GM23338 (cell line): Measurements from ENCODE around the gene ZNF275. TPM values are rescaled to one million over a fixed set of nuclear protein-coding genes. Genes with fewer than 3 reads are reported as not detected.

Experiments used
- ATAC-seq: fragments of 200-7000 bp; cut with Tn5 transposase; 3 replicates; pipeline ENCODE4 v1.9.1; 2020
- DNase-seq: peaks from one replicate; pipeline ENCODE4 v3.0.0-alpha.2; 2015; ENCODE audit warnings: low spot score
- H2AFZ ChIP-seq: fragments of 200-600 bp; sonication (generic); 2 replicates; pipeline ENCODE4 v1.8.0; 2016; ENCODE audit warnings: antibody characterized with exemption, mild to moderate bottlenecking, moderate library complexity
- H3F3A ChIP-seq: fragments of 200-600 bp; sonication (generic); replicated peaks from 2 replicates; pipeline ENCODE4 v1.8.0; 2017; ENCODE audit warnings: antibody characterized with exemption, mixed run types, low read depth
- H3K27ac ChIP-seq: fragments of 200-600 bp; sonication (generic); 2 replicates; pipeline ENCODE4 v1.6.1; 2016; ENCODE audit warnings: low read depth
- H3K27me3 ChIP-seq: fragments of 200-600 bp; sonication (generic); 2 replicates; pipeline ENCODE4 v1.8.0; 2016; ENCODE audit warnings: mild to moderate bottlenecking, mixed run types, moderate library complexity; ENCODE audit not compliant: insufficient read depth
- H3K36me3 ChIP-seq: fragments of 200-600 bp; sonication (generic); 2 replicates; pipeline ENCODE4 v1.8.0; 2016; ENCODE audit warnings: mild to moderate bottlenecking; ENCODE audit not compliant: insufficient read depth
- H3K4me1 ChIP-seq: fragments of 200-600 bp; sonication (generic); 2 replicates; pipeline ENCODE4 v1.8.0; 2016; ENCODE audit warnings: mild to moderate bottlenecking, moderate library complexity; ENCODE audit not compliant: insufficient read depth
- H3K4me2 ChIP-seq: fragments of 200-600 bp; sonication (generic); 2 replicates; pipeline ENCODE4 v1.7.1; 2017; ENCODE audit warnings: mixed run types
- H3K4me3 ChIP-seq: fragments of 200-600 bp; sonication (generic); 2 replicates; pipeline ENCODE4 v1.6.1; 2016; ENCODE audit warnings: mixed run types
- H3K79me2 ChIP-seq: fragments of 200-600 bp; sonication (generic); replicated peaks from 2 replicates; pipeline ENCODE4 v1.8.0; 2017; ENCODE audit warnings: mild to moderate bottlenecking; ENCODE audit not compliant: insufficient read depth
- H3K9me2 ChIP-seq: fragments of 200-600 bp; sonication (generic); 2 replicates; pipeline ENCODE4 v1.8.0; 2017; ENCODE audit not compliant: insufficient read depth
- H4K20me1 ChIP-seq: fragments of 200-600 bp; sonication (generic); replicated peaks from 2 replicates; pipeline ENCODE4 v1.8.0; 2017; ENCODE audit warnings: mild to moderate bottlenecking; ENCODE audit not compliant: insufficient read depth
- H3K27ac Mint-ChIP-seq: 2 replicates; pipeline ENCODE4 v1.8.0; 2020; ENCODE audit warnings: inconsistent platforms, mild to moderate bottlenecking, moderate library complexity, mixed read lengths
- H3K27me3 Mint-ChIP-seq: 3 replicates; pipeline ENCODE4 v1.8.0; 2022; ENCODE audit warnings: low read depth, mild to moderate bottlenecking, moderate library complexity, mixed read lengths, inconsistent platforms; ENCODE audit not compliant: insufficient read depth, poor library complexity
- H3K36me3 Mint-ChIP-seq: 3 replicates; pipeline ENCODE4 v1.8.0; 2021; ENCODE audit warnings: low read depth, mild to moderate bottlenecking, inconsistent platforms, moderate library complexity, mixed read lengths
- H3K4me1 Mint-ChIP-seq: 3 replicates; pipeline ENCODE4 v1.8.0; 2020; ENCODE audit warnings: mild to moderate bottlenecking, inconsistent platforms, mixed read lengths
- H3K4me3 Mint-ChIP-seq: 3 replicates; pipeline ENCODE4 v1.8.0; 2021; ENCODE audit warnings: moderate library complexity, mild to moderate bottlenecking, inconsistent platforms, mixed read lengths
- H3K9me3 Mint-ChIP-seq: 3 replicates; pipeline ENCODE4 v1.8.0; 2020; ENCODE audit warnings: moderate library complexity, mild to moderate bottlenecking, inconsistent platforms, mixed read lengths
- EZH2phosphoT487 ChIP-seq: fragments of 200-600 bp; sonication (generic); IDR thresholded peaks from one replicate; pipeline ENCODE4 v1.8.1; 2018; ENCODE audit warnings: antibody characterized with exemption; ENCODE audit not compliant: unreplicated experiment
- JUNB ChIP-seq: IDR thresholded peaks from one replicate; pipeline ENCODE4 v1.6.1; 2016; ENCODE audit warnings: antibody characterized with exemption; ENCODE audit not compliant: unreplicated experiment
- NANOG ChIP-seq: IDR thresholded peaks from 2 replicates; pipeline ENCODE4 v1.6.1; 2016; ENCODE audit warnings: antibody characterized with exemption, borderline replicate concordance
- ZNF114 ChIP-seq: fragments of 250-450 bp; sonication (Bioruptor Pico); IDR thresholded peaks from 2 replicates; pipeline ENCODE4 v1.5.0; 2020; ENCODE audit warnings: mild to moderate bottlenecking, moderate library complexity
- ZNF331 ChIP-seq: fragments of 250-450 bp; sonication (Bioruptor Pico); IDR thresholded peaks from 2 replicates; pipeline ENCODE4 v1.5.0; 2020; ENCODE audit warnings: low read depth, mild to moderate bottlenecking, moderate library complexity
- polyA plus RNA-seq: library from polyadenylated mRNA; unstranded; fragments of >200 nt; fragmentation: Nextera tagmentation; extraction: Ambion mirVana; gene quantifications from 2 replicates; pipeline ENCODE4 v1.2.1, GENCODE V29; 2016
- total RNA-seq: library from RNA; depleted of rRNA; stranded (reverse); fragments of >200 nt; shearing (Covaris generic); gene quantifications from 2 replicates; pipeline ENCODE4 v1.2.3, GENCODE V29; 2014
- TF ChIP-seq, protein P1 (sequence below), 2 experiments: fragments of 200-600 bp in 1 of 2; sonication (generic) in 1 of 2; conservative IDR thresholded peaks; 2 replicates each; pipeline versions ENCODE4 v1.5.1 to v1.6.1; 2016 to 2017; ENCODE audit warnings: antibody characterized with exemption in 2 of 2, low read depth in 2 of 2, mild to moderate bottlenecking in 2 of 2, moderate library complexity in 1 of 2
- TF ChIP-seq, protein P2 (sequence below): IDR thresholded peaks from one replicate; pipeline ENCODE4 v1.6.1; 2018; ENCODE audit warnings: antibody characterized with exemption; ENCODE audit not compliant: unreplicated experiment
- TF ChIP-seq, protein P3 (sequence below): fragments of 250-450 bp; sonication (Bioruptor Pico); IDR thresholded peaks from 2 replicates; pipeline ENCODE4 v1.5.0; 2020; ENCODE audit warnings: mild to moderate bottlenecking, moderate library complexity

ZNF275 gene
- total and polyA plus RNA-seq, 2 experiments from 2014 or later = 3.2 to 12.3 TPM

DNA sequence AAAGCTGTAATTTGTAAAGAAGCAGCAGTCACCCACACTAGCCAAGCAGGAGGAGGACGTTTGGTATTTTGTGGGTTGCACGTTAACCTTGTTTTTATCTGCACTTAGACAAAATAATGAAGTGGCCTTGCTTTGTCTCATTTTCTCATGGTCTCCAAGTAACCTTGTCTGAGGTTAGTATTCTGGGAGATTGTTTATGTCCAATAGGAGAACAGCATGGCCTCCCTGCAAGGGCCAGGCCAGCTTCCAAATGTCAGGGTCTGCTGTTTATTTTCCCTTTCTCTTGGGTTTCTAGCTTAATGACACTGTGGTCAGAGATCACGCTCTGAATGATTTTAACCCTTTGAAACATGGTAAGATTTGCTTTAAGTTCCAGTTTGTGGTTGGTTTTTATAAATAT is 37.3 kb downstream of the ZNF275 start:
- Mint-ChIP-seq H3K27me3 (no peaks in the 10 kb centered on the region), H3K4me3 (no peak overlapping the region), H3K27ac (no peak overlapping the region), H3K9me3 (no peaks in the 10 kb centered on the region), H3K36me3 (no peaks in the 10 kb centered on the region), H3K4me1 (no peaks in the 10 kb centered on the region; the same call in 2 of the 3 replicates)
- no peaks in the 10 kb centered on the region for H3K79me2 ChIP-seq
- no peaks in the 10 kb centered on the region for H3K9me2 ChIP-seq
- H4K20me1 ChIP-seq = no peaks in the 10 kb centered on the region
- no peak for DNase-seq
- H3K4me3 ChIP-seq = no peak overlapping the region
- H3K4me2 ChIP-seq = no peak overlapping the region
- H3F3A ChIP-seq = no peaks in the 10 kb centered on the region
- TF ChIP-seq, protein P1, sequence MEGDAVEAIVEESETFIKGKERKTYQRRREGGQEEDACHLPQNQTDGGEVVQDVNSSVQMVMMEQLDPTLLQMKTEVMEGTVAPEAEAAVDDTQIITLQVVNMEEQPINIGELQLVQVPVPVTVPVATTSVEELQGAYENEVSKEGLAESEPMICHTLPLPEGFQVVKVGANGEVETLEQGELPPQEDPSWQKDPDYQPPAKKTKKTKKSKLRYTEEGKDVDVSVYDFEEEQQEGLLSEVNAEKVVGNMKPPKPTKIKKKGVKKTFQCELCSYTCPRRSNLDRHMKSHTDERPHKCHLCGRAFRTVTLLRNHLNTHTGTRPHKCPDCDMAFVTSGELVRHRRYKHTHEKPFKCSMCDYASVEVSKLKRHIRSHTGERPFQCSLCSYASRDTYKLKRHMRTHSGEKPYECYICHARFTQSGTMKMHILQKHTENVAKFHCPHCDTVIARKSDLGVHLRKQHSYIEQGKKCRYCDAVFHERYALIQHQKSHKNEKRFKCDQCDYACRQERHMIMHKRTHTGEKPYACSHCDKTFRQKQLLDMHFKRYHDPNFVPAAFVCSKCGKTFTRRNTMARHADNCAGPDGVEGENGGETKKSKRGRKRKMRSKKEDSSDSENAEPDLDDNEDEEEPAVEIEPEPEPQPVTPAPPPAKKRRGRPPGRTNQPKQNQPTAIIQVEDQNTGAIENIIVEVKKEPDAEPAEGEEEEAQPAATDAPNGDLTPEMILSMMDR (conservative IDR thresholded peaks at IDR 0.05; ENCODE audit: low read depth in 2 of 2) = no peak
- TF ChIP-seq NANOG (no peak), JUNB (no peak), ZNF114 (no peak), ZNF331 (CRISPR knock-in tag) (no peak), EZH2phosphoT487 (no peak)
- TF ChIP-seq, protein P2, sequence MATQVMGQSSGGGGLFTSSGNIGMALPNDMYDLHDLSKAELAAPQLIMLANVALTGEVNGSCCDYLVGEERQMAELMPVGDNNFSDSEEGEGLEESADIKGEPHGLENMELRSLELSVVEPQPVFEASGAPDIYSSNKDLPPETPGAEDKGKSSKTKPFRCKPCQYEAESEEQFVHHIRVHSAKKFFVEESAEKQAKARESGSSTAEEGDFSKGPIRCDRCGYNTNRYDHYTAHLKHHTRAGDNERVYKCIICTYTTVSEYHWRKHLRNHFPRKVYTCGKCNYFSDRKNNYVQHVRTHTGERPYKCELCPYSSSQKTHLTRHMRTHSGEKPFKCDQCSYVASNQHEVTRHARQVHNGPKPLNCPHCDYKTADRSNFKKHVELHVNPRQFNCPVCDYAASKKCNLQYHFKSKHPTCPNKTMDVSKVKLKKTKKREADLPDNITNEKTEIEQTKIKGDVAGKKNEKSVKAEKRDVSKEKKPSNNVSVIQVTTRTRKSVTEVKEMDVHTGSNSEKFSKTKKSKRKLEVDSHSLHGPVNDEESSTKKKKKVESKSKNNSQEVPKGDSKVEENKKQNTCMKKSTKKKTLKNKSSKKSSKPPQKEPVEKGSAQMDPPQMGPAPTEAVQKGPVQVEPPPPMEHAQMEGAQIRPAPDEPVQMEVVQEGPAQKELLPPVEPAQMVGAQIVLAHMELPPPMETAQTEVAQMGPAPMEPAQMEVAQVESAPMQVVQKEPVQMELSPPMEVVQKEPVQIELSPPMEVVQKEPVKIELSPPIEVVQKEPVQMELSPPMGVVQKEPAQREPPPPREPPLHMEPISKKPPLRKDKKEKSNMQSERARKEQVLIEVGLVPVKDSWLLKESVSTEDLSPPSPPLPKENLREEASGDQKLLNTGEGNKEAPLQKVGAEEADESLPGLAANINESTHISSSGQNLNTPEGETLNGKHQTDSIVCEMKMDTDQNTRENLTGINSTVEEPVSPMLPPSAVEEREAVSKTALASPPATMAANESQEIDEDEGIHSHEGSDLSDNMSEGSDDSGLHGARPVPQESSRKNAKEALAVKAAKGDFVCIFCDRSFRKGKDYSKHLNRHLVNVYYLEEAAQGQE = no peak
- TF ChIP-seq, protein P3, sequence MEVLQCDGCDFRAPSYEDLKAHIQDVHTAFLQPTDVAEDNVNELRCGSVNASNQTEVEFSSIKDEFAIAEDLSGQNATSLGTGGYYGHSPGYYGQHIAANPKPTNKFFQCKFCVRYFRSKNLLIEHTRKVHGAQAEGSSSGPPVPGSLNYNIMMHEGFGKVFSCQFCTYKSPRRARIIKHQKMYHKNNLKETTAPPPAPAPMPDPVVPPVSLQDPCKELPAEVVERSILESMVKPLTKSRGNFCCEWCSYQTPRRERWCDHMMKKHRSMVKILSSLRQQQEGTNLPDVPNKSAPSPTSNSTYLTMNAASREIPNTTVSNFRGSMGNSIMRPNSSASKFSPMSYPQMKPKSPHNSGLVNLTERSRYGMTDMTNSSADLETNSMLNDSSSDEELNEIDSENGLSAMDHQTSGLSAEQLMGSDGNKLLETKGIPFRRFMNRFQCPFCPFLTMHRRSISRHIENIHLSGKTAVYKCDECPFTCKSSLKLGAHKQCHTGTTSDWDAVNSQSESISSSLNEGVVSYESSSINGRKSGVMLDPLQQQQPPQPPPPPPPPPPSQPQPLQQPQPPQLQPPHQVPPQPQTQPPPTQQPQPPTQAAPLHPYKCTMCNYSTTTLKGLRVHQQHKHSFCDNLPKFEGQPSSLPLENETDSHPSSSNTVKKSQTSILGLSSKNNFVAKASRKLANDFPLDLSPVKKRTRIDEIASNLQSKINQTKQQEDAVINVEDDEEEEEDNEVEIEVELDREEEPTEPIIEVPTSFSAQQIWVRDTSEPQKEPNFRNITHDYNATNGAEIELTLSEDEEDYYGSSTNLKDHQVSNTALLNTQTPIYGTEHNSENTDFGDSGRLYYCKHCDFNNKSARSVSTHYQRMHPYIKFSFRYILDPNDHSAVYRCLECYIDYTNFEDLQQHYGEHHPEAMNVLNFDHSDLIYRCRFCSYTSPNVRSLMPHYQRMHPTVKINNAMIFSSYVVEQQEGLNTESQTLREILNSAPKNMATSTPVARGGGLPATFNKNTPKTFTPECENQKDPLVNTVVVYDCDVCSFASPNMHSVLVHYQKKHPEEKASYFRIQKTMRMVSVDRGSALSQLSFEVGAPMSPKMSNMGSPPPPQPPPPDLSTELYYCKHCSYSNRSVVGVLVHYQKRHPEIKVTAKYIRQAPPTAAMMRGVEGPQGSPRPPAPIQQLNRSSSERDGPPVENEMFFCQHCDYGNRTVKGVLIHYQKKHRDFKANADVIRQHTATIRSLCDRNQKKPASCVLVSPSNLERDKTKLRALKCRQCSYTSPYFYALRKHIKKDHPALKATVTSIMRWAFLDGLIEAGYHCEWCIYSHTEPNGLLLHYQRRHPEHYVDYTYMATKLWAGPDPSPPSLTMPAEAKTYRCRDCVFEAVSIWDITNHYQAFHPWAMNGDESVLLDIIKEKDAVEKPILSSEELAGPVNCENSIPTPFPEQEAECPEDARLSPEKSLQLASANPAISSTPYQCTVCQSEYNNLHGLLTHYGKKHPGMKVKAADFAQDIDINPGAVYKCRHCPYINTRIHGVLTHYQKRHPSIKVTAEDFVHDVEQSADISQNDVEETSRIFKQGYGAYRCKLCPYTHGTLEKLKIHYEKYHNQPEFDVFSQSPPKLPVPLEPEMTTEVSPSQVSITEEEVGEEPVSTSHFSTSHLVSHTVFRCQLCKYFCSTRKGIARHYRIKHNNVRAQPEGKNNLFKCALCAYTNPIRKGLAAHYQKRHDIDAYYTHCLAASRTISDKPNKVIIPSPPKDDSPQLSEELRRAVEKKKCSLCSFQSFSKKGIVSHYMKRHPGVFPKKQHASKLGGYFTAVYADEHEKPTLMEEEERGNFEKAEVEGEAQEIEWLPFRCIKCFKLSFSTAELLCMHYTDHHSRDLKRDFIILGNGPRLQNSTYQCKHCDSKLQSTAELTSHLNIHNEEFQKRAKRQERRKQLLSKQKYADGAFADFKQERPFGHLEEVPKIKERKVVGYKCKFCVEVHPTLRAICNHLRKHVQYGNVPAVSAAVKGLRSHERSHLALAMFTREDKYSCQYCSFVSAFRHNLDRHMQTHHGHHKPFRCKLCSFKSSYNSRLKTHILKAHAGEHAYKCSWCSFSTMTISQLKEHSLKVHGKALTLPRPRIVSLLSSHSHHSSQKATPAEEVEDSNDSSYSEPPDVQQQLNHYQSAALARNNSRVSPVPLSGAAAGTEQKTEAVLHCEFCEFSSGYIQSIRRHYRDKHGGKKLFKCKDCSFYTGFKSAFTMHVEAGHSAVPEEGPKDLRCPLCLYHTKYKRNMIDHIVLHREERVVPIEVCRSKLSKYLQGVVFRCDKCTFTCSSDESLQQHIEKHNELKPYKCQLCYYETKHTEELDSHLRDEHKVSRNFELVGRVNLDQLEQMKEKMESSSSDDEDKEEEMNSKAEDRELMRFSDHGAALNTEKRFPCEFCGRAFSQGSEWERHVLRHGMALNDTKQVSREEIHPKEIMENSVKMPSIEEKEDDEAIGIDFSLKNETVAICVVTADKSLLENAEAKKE = no peak
- H3K36me3 ChIP-seq = no peaks in the 10 kb centered on the region
- no peaks in the 10 kb centered on the region for H3K27me3 ChIP-seq
- ATAC-seq = no peak
- H3K27ac ChIP-seq = no peak overlapping the region
- H2AFZ ChIP-seq = no peak overlapping the region
- H3K4me1 ChIP-seq = no peaks in the 10 kb centered on the region
